Measurements from ENCODE around the gene COLEC12. TPM values are rescaled to one million over a fixed set of nuclear protein-coding genes. Genes with fewer than 3 reads are reported as not detected.

The COLEC12 gene
- total and polyA plus RNA-seq, 12 donors, result 1.5 to 19.5 (median 8.6) TPM

- TF ChIP-seq POLR2A (IDR thresholded peaks at IDR 0.05), result no peak
- no peak for TF ChIP-seq CTCF (IDR thresholded peaks at IDR 0.05)
- Histone ChIP-seq H3K27ac (no peak overlapping the region), H3K36me3 (replicated peaks in 1 of 2) (no peaks in the 10 kb centered on the region), H3K9me3 (replicated peaks in 1 of 3) (no peaks in the 10 kb centered on the region), H3K4me1 (replicated peaks in 1 of 2) (no peaks in the 10 kb centered on the region), H3K4me3 (no peak overlapping the region), H3K27me3 (no peaks in the 10 kb centered on the region)
- intact Hi-C loops (cut with DNase I), result no loop called here
- 36 to 100% (median 76%) methylated on average over 1 of the region's 1 CpG for WGBS, 4 donors
- DNase-seq, result no peak
These were observed 197.5 kb downstream of the COLEC12 start for GRCh38 chr18:303011-303410.

- TF ChIP-seq CTCF (IDR thresholded peaks at IDR 0.05), result no peak
- Histone ChIP-seq H3K9me3 (replicated peaks in 1 of 3) (no peaks in the 10 kb centered on the region), H3K27ac (no peak overlapping the region), H3K27me3 (no peaks in the 10 kb centered on the region), H3K4me1 (replicated peaks in 1 of 2) (no peaks in the 10 kb centered on the region), H3K36me3 (replicated peaks in 1 of 2) (no peaks in the 10 kb centered on the region), H3K4me3 (no peak overlapping the region)
- 66 to 73% (median 70%) methylated on average over 7 of the region's 7 CpGs for WGBS, 4 donors
- intact Hi-C loops (cut with DNase I), result no loop called here
- DNase-seq, result no peak
These were observed 198.4 kb downstream of the COLEC12 start for GRCh38 chr18:302097-302496.

GRCh38 chr18:297936-298335 lies 202.6 kb downstream of the COLEC12 start:
- Histone ChIP-seq H3K27me3 (no peaks in the 10 kb centered on the region), H3K4me1 (replicated peaks in 1 of 2) (no peaks in the 10 kb centered on the region), H3K27ac (no peak overlapping the region), H3K36me3 (replicated peaks in 1 of 2) (no peaks in the 10 kb centered on the region), H3K4me3 (no peak overlapping the region), H3K9me3 (replicated peaks in 1 of 3) (no peaks in the 10 kb centered on the region)
- DNase-seq, result no peak
- TF ChIP-seq CTCF (IDR thresholded peaks at IDR 0.05), result no peak
- TF ChIP-seq POLR2A (IDR thresholded peaks at IDR 0.05), result no peak
- WGBS, 4 donors, result 58 to 100% (median 76%) methylated on average over 2 of the region's 2 CpGs
- intact Hi-C loops (cut with DNase I), result loop anchor here in 1 of 2 donors (10.0 kb wide), 1 partner anchor 317 kb away; no protein-coding TSS in a partner anchor

GRCh38 chr18:295756-296490 lies 204.6 kb downstream of the COLEC12 start:
- 57 to 83% (median 65%) methylated on average over 3 of the region's 3 CpGs; no CpG with 5 or more reads in 1 of the 4 donors for WGBS, 4 donors
- Histone ChIP-seq H3K27ac (no peak overlapping the region), H3K36me3 (replicated peaks in 1 of 2) (no peaks in the 10 kb centered on the region), H3K4me1 (replicated peaks in 1 of 2) (no peaks in the 10 kb centered on the region), H3K4me3 (no peak overlapping the region), H3K27me3 (no peaks in the 10 kb centered on the region), H3K9me3 (replicated peaks in 1 of 3) (no peaks in the 10 kb centered on the region)
- DNase-seq, result no peak
- intact Hi-C loops (cut with DNase I), result loop anchor here in 1 of 2 donors (10.0 kb wide), 1 partner anchor 319 kb away; no protein-coding TSS in a partner anchor
- no peak for TF ChIP-seq POLR2A (IDR thresholded peaks at IDR 0.05)
- no peak for TF ChIP-seq CTCF (IDR thresholded peaks at IDR 0.05)
